ENCODE results near the gene ELAVL3. TPM values are rescaled to one million over a fixed set of nuclear protein-coding genes. Genes with fewer than 3 reads are reported as not detected.

ELAVL3 gene
- total and polyA plus RNA-seq, 2 donors from 2014 or later, result 0.22 TPM; not detected in 1

DNA sequence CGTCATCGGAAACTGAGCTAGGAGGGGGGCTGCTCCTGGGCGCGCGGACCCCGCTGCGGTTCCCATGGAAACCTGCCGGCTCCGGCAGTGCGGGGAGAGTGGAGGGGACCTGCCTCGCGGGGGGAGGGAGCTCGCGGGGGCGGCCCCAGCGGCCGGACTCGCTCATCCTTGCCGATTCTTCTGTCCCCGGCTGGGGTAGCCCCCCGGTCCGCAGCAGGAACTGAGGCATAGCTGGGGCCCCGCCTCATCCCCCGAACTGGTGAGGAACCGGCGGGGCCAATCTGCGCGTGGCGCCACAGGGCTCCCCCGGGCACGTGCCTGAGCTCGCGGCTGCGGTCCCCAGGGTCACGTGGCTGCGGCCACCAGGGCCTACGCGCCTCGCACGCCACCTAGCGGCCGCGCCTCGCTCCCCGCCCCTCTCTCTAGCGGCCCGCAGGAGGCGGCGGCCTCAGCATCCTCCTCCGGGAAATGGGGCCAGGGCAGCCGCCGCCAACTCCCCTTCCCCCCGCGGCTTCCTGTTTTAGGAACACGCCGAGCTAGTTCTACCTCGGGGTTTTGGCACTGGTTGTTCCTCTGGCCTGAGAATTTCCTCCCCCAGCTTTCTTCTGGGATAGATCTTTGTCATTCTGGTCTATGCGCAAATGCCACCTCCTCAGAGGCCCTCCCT is 1.7 kb upstream of the ELAVL3 start:
- Histone ChIP-seq H3K4me1 (ENCODE audit: control insufficient read depth in 2 of 3, insufficient read depth in 2 of 3, low read depth in 1 of 3, low read length in 3 of 3) (peaks cover 0 to 6% (median 0%) of the 10 kb centered on the region in 3 donors), H3K27ac (ENCODE audit: low read depth in 2 of 2, low read length in 2 of 2) (no peak overlapping the region), H3K4me3 (ENCODE audit: low read length in 3 of 3) (no peak overlapping the region), H3K27me3 (ENCODE audit: control insufficient read depth, insufficient read depth, low read length) (peaks cover 11% of the 10 kb centered on the region), H3K9me3 (ENCODE audit: control insufficient read depth in 2 of 3, insufficient read depth in 1 of 3, low read length in 3 of 3) (no peaks in the 10 kb centered on the region), H3K36me3 (ENCODE audit: control insufficient read depth in 2 of 3, insufficient read depth in 3 of 3, low read length in 3 of 3) (no peaks in the 10 kb centered on the region), H3K9ac (ENCODE audit: low read length in 3 of 3) (no peak overlapping the region)
- DNase-seq, result peak; percentile 74 to 95 (median 89)
- TF ChIP-seq, protein P1, sequence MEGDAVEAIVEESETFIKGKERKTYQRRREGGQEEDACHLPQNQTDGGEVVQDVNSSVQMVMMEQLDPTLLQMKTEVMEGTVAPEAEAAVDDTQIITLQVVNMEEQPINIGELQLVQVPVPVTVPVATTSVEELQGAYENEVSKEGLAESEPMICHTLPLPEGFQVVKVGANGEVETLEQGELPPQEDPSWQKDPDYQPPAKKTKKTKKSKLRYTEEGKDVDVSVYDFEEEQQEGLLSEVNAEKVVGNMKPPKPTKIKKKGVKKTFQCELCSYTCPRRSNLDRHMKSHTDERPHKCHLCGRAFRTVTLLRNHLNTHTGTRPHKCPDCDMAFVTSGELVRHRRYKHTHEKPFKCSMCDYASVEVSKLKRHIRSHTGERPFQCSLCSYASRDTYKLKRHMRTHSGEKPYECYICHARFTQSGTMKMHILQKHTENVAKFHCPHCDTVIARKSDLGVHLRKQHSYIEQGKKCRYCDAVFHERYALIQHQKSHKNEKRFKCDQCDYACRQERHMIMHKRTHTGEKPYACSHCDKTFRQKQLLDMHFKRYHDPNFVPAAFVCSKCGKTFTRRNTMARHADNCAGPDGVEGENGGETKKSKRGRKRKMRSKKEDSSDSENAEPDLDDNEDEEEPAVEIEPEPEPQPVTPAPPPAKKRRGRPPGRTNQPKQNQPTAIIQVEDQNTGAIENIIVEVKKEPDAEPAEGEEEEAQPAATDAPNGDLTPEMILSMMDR (IDR thresholded peaks at IDR 0.05; ENCODE audit: borderline replicate concordance, extremely low read depth, insufficient read depth), result peak; percentile 78
- intact Hi-C loops (cut with DNase I), result loop anchor here (10.0 kb wide), 1 partner anchor 448 kb away; no protein-coding TSS in a partner anchor
- no peak for FAIRE-seq

DNA sequence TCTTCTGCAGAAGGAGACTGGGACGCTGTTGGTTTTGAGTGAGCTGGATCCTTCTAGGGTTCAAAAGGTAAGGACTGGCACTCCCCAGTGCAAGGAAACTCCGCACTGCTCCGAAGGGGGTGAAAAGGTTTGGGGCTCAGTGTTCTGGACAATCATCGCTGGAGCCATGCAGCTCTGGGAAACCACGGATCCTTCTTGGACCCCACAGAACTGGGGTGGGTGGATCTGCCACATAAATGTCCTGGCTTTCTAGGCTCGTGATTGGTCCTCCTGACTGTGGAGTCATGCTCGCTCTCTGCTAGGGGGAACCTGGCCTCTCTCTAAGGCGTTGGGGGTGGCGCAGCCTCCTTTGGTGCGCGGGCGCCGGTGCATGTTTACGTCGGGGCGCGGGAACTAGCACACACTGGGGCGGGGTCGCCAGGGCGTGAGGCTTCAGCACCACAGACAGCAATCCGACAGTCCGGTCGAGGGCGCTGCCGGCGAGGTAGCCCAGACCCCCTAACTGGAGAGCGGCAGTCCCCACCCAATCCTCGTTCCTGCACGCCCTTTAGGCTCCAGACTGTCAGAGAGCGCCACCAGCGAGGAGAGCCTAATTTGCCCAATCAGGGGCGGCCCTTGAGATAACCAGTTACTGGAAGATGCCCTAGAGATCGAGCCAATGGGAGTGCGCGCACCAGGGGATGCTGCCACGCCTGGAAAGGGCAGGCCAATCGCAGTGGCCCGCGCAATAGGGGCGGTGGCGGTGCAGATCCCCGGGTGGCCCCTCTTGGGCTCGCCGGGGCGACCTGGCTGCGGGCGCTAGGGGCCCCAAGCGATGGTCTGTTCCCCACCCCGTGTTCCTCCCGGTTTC is 913 bp upstream of the ELAVL3 start:
- FAIRE-seq (no peak), DNase-seq (peak; percentile 73 to 93 (median 82))
- TF ChIP-seq, protein P1 (IDR thresholded peaks at IDR 0.05; ENCODE audit: borderline replicate concordance, extremely low read depth, insufficient read depth), result no peak
- peaks cover 0 to 6% (median 0%) of the 10 kb centered on the region in 3 donors for H3K4me1 ChIP-seq (ENCODE audit: control insufficient read depth in 2 of 3, insufficient read depth in 2 of 3, low read depth in 1 of 3, low read length in 3 of 3)
- intact Hi-C loops (cut with DNase I), result loop anchor here (10.0 kb wide), 1 partner anchor 447 kb away; no protein-coding TSS in a partner anchor
- no peaks in the 10 kb centered on the region for H3K36me3 ChIP-seq (ENCODE audit: control insufficient read depth in 2 of 3, insufficient read depth in 3 of 3, low read length in 3 of 3)
- H3K4me3 ChIP-seq (ENCODE audit: low read length in 3 of 3), result no peak overlapping the region
- H3K9me3 ChIP-seq (ENCODE audit: control insufficient read depth in 2 of 3, insufficient read depth in 1 of 3, low read length in 3 of 3), result no peaks in the 10 kb centered on the region
- H3K27ac ChIP-seq (ENCODE audit: low read depth in 2 of 2, low read length in 2 of 2), result no peak overlapping the region
- peaks cover 11% of the 10 kb centered on the region for H3K27me3 ChIP-seq (ENCODE audit: control insufficient read depth, insufficient read depth, low read length)
- no peak overlapping the region for H3K9ac ChIP-seq (ENCODE audit: low read length in 3 of 3)

DNA sequence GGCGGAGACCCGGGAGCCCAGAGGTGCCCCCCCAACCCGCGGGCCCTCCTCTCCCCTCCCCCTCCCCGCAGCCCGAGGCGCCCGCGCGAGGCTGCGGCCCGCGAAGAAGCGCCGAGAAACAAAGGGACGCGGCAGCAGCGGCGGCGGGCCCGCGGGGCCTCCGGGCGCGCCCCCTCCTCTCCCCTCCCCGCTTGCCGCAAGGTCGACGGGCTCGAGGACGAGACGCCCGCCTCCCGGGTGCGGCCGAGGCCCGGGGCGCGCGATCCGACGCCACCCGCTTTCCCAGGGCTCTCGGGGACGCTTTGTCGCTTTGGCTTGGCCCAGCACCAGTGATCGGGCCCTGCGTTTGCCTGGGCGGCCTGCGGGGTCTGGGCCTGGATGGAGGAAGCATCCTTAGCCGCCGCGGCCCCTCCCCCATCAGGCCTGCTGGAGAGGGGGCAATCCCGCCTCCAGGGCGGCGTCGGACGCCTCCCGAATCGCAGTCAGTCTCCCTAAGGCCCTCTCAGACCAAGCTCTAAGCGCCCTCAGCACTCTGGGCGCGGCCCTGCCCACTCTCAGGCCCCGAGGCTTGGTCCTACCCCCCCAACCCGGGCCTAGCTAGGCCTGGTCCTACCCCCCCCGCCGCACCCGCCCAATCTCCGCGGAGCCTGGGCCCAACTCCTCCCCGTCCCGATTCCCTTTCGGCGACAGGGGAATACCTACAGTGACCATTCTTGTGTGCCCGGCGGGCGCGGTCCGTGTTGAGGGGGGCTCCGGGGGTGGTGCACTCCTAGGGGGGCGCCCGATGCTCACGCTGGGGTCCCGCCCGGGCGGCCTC is 740 bp downstream of the ELAVL3 start:
- TF ChIP-seq, protein P1 (IDR thresholded peaks at IDR 0.05; ENCODE audit: borderline replicate concordance, extremely low read depth, insufficient read depth), result no peak
- no peak overlapping the region for H3K9ac ChIP-seq (ENCODE audit: low read length in 3 of 3)
- peaks cover 11% of the 10 kb centered on the region for H3K27me3 ChIP-seq (ENCODE audit: control insufficient read depth, insufficient read depth, low read length)
- no peak overlapping the region for H3K4me3 ChIP-seq (ENCODE audit: low read length in 3 of 3)
- no peaks in the 10 kb centered on the region for H3K9me3 ChIP-seq (ENCODE audit: control insufficient read depth in 2 of 3, insufficient read depth in 1 of 3, low read length in 3 of 3)
- FAIRE-seq (no peak), DNase-seq (peak in 1 of 5 donors; percentile 80)
- no peaks in the 10 kb centered on the region for H3K36me3 ChIP-seq (ENCODE audit: control insufficient read depth in 2 of 3, insufficient read depth in 3 of 3, low read length in 3 of 3)
- H3K4me1 ChIP-seq (ENCODE audit: control insufficient read depth in 2 of 3, insufficient read depth in 2 of 3, low read depth in 1 of 3, low read length in 3 of 3), result peaks cover 0 to 6% (median 0%) of the 10 kb centered on the region in 3 donors
- H3K27ac ChIP-seq (ENCODE audit: low read depth in 2 of 2, low read length in 2 of 2), result no peak overlapping the region
- intact Hi-C loops (cut with DNase I), result loop anchor here (10.0 kb wide), 1 partner anchor 445 kb away; no protein-coding TSS in a partner anchor

Data from kidney (tissue), 14 donors.